K562 treated with DMSO at 1 percent for 48 hours (cell line): Measurements from ENCODE around the gene PPFIA3. TPM values are rescaled to one million over a fixed set of nuclear protein-coding genes. Genes with fewer than 3 reads are reported as not detected.

Experiments
- total RNA-seq: library from RNA; unstranded; fragments of 300-600 nt; gene quantifications from 2 replicates; pipeline ENCODE4 v1.2.3, GENCODE V29; 2022; ENCODE audit warnings: low replicate concordance; ENCODE audit errors: extremely low read depth

Gene PPFIA3
- not detected in 2 replicates for total RNA-seq

GRCh38 chr19:49119411-49120324 is at the start of gene PPFIA3:
Gene PPFIA3 (plus strand): TSS chr19:49119544. CDS start chr19:49127874, 8,330 bp downstream.

GRCh38 chr19:49085020-49085867 is 34.1 kb upstream of the PPFIA3 start, which contains the start of gene SNRNP70:
Gene SNRNP70 (plus strand): TSS chr19:49085451. CDS start chr19:49086415, 964 bp downstream.

GRCh38 chr19:49113762-49114629 is 5.3 kb upstream of the PPFIA3 start, which contains the start of gene LIN7B:
Gene LIN7B (plus strand): TSS chr19:49114370. CDS start chr19:49114405, 35 bp downstream.

GRCh38 chr19:49118565-49119410 is 556 bp upstream of the PPFIA3 start, which contains the start of gene C19orf73:
Gene C19orf73 (minus strand): TSS chr19:49119143. CDS start chr19:49119022, 121 bp downstream.

GRCh38 chr19:49155005-49155819 is 35.9 kb downstream of the PPFIA3 start, which contains the start of gene HRC:
Gene HRC (minus strand): TSS chr19:49155396. CDS start chr19:49155237, 159 bp downstream.

GRCh38 chr19:49157445-49158224 is 38.3 kb downstream of the PPFIA3 start, which contains the start of gene TRPM4:
Gene TRPM4 (plus strand): TSS chr19:49157792. CDS start chr19:49157867, 75 bp downstream.

Other genes with a start within 250 kb of the PPFIA3 start
- not detected in 2 replicates for gene PPP1R15A, start 247.1 kb upstream of the PPFIA3 start, total RNA-seq
- gene TULP2, start 220.8 kb upstream of the PPFIA3 start, total RNA-seq, result not detected in 2 replicates
- gene NUCB1, start 219.2 kb upstream of the PPFIA3 start, total RNA-seq, result 924 and 1,522 TPM in 2 replicates
- gene DHDH, start 185.8 kb upstream of the PPFIA3 start, total RNA-seq, result not detected in 2 replicates
- gene BAX, start 164.7 kb upstream of the PPFIA3 start, total RNA-seq, result not detected in 2 replicates
- 5,393 and 6,511 TPM in 2 replicates for gene FTL, start 154.2 kb upstream of the PPFIA3 start, total RNA-seq
- 109 TPM in 1 of 2 replicates, not detected in the other for gene GYS1, start 126.2 kb upstream of the PPFIA3 start, total RNA-seq
- gene RUVBL2, start 125.7 kb upstream of the PPFIA3 start, total RNA-seq, result not detected in 2 replicates
- gene LHB, start 102.5 kb upstream of the PPFIA3 start, total RNA-seq, result not detected in 2 replicates
- not detected in 2 replicates for gene CGB3, start 95.2 kb upstream of the PPFIA3 start, total RNA-seq
- not detected in 2 replicates for gene CGB2, start 87.7 kb upstream of the PPFIA3 start, total RNA-seq
- gene CGB1, start 82.6 kb upstream of the PPFIA3 start, total RNA-seq, result not detected in 2 replicates
- not detected in 2 replicates for gene CGB5, start 75.7 kb upstream of the PPFIA3 start, total RNA-seq
- gene CGB8, start 70.4 kb upstream of the PPFIA3 start, total RNA-seq, result not detected in 2 replicates
- not detected in 2 replicates for gene CGB7, start 61.8 kb upstream of the PPFIA3 start, total RNA-seq
- gene NTF4, start 54.7 kb upstream of the PPFIA3 start, total RNA-seq, result not detected in 2 replicates
- not detected in 2 replicates for gene KCNA7, start 46.8 kb upstream of the PPFIA3 start, total RNA-seq
- not detected in 2 replicates for gene SNRNP70, start 34.1 kb upstream of the PPFIA3 start, total RNA-seq
- gene LIN7B, start 5.2 kb upstream of the PPFIA3 start, total RNA-seq, result not detected in 2 replicates
- not detected in 2 replicates for gene C19orf73, start 401 bp upstream of the PPFIA3 start, total RNA-seq
- gene HRC, start 35.9 kb downstream of the PPFIA3 start, total RNA-seq, result not detected in 2 replicates
- gene TRPM4, start 38.2 kb downstream of the PPFIA3 start, total RNA-seq, result 127 TPM in 1 of 2 replicates, not detected in the other
- not detected in 2 replicates for gene SLC6A16, start 205.6 kb downstream of the PPFIA3 start, total RNA-seq
- not detected in 2 replicates for gene CD37, start 215.9 kb downstream of the PPFIA3 start, total RNA-seq
- not detected in 2 replicates for gene TEAD2, start 242.9 kb downstream of the PPFIA3 start, total RNA-seq
- not detected in 2 replicates for gene DKKL1, start 244.3 kb downstream of the PPFIA3 start, total RNA-seq